CD4-positive, CD25-positive, alpha-beta regulatory T cell (primary cell): Measurements from ENCODE around the gene AMY2B. TPM values are rescaled to one million over a fixed set of nuclear protein-coding genes. Genes with fewer than 3 reads are reported as not detected.
"Not testable (repeated sequence)": the region's sequence is repeated elsewhere in the genome, so short reads cannot be mapped to it uniquely, and the experiment has no call there.

ENCODE experiments used
- ATAC-seq, 2 donors: fragments of 150-1000 bp; cut with Tn5 transposase; one replicate each; pipeline ENCODE4 v1.10.0; 2021; ENCODE audit warnings: low read depth in 2 of 2, moderate number of reproducible peaks in 2 of 2, moderate library complexity in 1 of 2
- DNase-seq, 3 donors: peaks; one replicate each; pipeline versions ENCODE4 v3.0.0 to v3.0.0-alpha.2; 2012 to 2022; ENCODE audit warnings: mixed read lengths in 1 of 3
- H3K27ac ChIP-seq: one replicate; pipeline ENCODE4 v1.7.0; 2013; ENCODE audit warnings: mild to moderate bottlenecking, low read length; ENCODE audit not compliant: insufficient read depth, poor library complexity, severe bottlenecking
- H3K27me3 ChIP-seq: one replicate; pipeline ENCODE4 v1.7.0; 2013; ENCODE audit warnings: low read length; ENCODE audit not compliant: control insufficient read depth, insufficient read depth
- H3K36me3 ChIP-seq: one replicate; pipeline ENCODE4 v1.7.0; 2013; ENCODE audit warnings: mild to moderate bottlenecking, low read length, moderate library complexity; ENCODE audit not compliant: control insufficient read depth, insufficient read depth
- H3K4me1 ChIP-seq: 2 replicates; pipeline ENCODE4 v1.7.0; 2013; ENCODE audit warnings: mild to moderate bottlenecking, low read length; ENCODE audit not compliant: insufficient read depth, control insufficient read depth, poor library complexity, severe bottlenecking
- H3K4me3 ChIP-seq: one replicate; pipeline ENCODE4 v1.7.0; 2013; ENCODE audit warnings: low read depth, mild to moderate bottlenecking, low read length, moderate library complexity
- H3K9me3 ChIP-seq, 2 experiments: 1 replicate in 1 of 2; 2 replicates in 1 of 2; pipeline ENCODE4 v1.7.0; 2013; ENCODE audit warnings: low read length in 2 of 2, mild to moderate bottlenecking in 1 of 2, moderate library complexity in 1 of 2; ENCODE audit not compliant: control insufficient read depth in 2 of 2
- H3K27ac Mint-ChIP-seq, 3 donors: one replicate each; pipeline ENCODE4 v1.8.0; 2020 to 2022; ENCODE audit warnings: mild to moderate bottlenecking in 3 of 3, mixed read lengths in 3 of 3, moderate library complexity in 2 of 3
- H3K27me3 Mint-ChIP-seq: one replicate; pipeline ENCODE4 v1.8.0; 2022; ENCODE audit warnings: mild to moderate bottlenecking, mixed read lengths
- H3K36me3 Mint-ChIP-seq: one replicate; pipeline ENCODE4 v1.8.0; 2020; ENCODE audit warnings: mixed read lengths
- H3K4me1 Mint-ChIP-seq, 4 donors: one replicate each; pipeline ENCODE4 v1.8.0; 2020 to 2022; ENCODE audit warnings: mixed read lengths in 4 of 4, mild to moderate bottlenecking in 1 of 4
- H3K4me3 Mint-ChIP-seq, 4 donors: one replicate each; pipeline ENCODE4 v1.8.0; 2020 to 2022; ENCODE audit warnings: mild to moderate bottlenecking in 4 of 4, mixed read lengths in 4 of 4, moderate library complexity in 3 of 4
- H3K9me3 Mint-ChIP-seq, 7 donors: one replicate each; pipeline ENCODE4 v1.8.0; 2020 to 2022; ENCODE audit warnings: mixed read lengths in 7 of 7, mild to moderate bottlenecking in 3 of 7, moderate library complexity in 2 of 7
- polyA plus RNA-seq, 4 donors: library from polyadenylated mRNA; unstranded; fragments of 300-500 nt; fragmentation: Illumina TruSeq; gene quantifications; one replicate each; pipeline ENCODE4 v1.2.3, GENCODE V29; 2021
- total RNA-seq: library from RNA; stranded (reverse); gene quantifications from one replicate; pipeline ENCODE4 v1.2.3, GENCODE V29; 2022

AMY2B gene
- total and polyA plus RNA-seq, 5 donors from 2014 or later: 0.23 to 38.2 (median 1.4) TPM

DNA sequence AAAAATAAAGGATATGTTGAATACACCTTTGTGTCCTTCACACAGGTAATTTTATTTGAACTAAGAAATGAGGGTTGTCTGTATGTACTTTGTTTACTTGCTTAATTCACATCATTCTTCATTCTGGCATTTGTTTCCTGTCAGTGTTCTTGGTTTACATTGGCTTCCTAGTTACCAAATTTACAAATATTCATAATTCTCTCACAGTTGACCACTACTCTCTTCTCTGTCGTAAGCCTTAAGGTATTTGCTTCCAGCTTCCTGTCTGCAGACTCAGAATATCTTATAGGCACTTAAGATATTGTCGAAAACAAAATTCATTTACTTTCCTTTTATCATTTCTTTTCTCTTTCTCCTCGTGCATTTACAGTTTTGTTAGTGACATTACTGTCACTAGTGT is 30.0 kb upstream of the AMY2B start:
- Mint-ChIP-seq H3K27me3 (no peaks in the 10 kb centered on the region), H3K4me1 (peaks cover 2 to 17% (median 8%) of the 10 kb centered on the region in 4 donors), H3K36me3 (peaks cover 57% of the 10 kb centered on the region), H3K4me3 (peak overlapping the region in 1 of 4 donors; percentile 8), H3K27ac (peak overlapping the region in 1 of 3 donors; percentile 24), H3K9me3 (no peaks in the 10 kb centered on the region)
- DNase-seq: no peak
- no peak overlapping the region for H3K4me3 ChIP-seq
- no peak for ATAC-seq
- no peaks in the 10 kb centered on the region for H3K9me3 ChIP-seq
- H3K4me1 ChIP-seq: no peaks in the 10 kb centered on the region
- H3K27ac ChIP-seq: no peak overlapping the region
- H3K27me3 ChIP-seq: no peaks in the 10 kb centered on the region
- H3K36me3 ChIP-seq: peaks cover 92% of the 10 kb centered on the region

DNA sequence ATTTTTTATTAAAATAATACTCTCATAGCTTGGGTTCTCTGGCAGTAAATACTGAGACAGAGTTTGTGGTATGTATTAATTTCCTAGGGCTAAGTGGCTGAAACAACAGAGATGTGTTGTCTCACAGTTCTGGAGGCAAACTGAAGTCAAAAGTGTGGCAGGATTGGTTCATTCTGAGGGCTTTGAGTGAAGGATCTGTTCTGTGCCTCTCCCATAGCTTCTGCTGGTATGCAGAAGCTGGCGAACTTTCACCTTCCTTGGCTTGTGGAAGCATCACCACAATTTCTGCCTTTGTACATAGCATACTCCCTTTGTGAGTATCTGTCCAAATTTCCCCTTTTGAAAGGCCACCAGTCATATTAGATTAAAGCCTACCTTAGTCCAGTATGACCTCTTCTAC is 24.9 kb upstream of the AMY2B start:
- H3K4me3 ChIP-seq: no peak overlapping the region
- H3K36me3 ChIP-seq: peaks cover 95% of the 10 kb centered on the region
- Mint-ChIP-seq H3K9me3 (no peaks in the 10 kb centered on the region), H3K27ac (no peak overlapping the region), H3K36me3 (peaks cover 66% of the 10 kb centered on the region), H3K4me1 (peaks cover 2 to 14% (median 4%) of the 10 kb centered on the region in 4 donors), H3K4me3 (no peak overlapping the region), H3K27me3 (no peaks in the 10 kb centered on the region)
- no peak overlapping the region for H3K27ac ChIP-seq
- H3K9me3 ChIP-seq: no peaks in the 10 kb centered on the region
- ATAC-seq (no peak), DNase-seq (no peak)
- H3K27me3 ChIP-seq: no peaks in the 10 kb centered on the region
- H3K4me1 ChIP-seq: no peaks in the 10 kb centered on the region

GRCh38 chr1:103547840-103548239 is 23.5 kb upstream of the AMY2B start:
- Histone ChIP-seq H3K4me1 (no peaks in the 10 kb centered on the region), H3K4me3 (no peak overlapping the region), H3K27ac (no peak overlapping the region), H3K36me3 (peaks cover 95% of the 10 kb centered on the region), H3K9me3 (no peaks in the 10 kb centered on the region), H3K27me3 (no peaks in the 10 kb centered on the region)
- H3K4me1 Mint-ChIP-seq: peaks cover 0 to 6% (median 0%) of the 10 kb centered on the region in 4 donors
- H3K9me3 Mint-ChIP-seq: no peaks in the 10 kb centered on the region
- ATAC-seq: no peak
- H3K36me3 Mint-ChIP-seq: peaks cover 60% of the 10 kb centered on the region
- no peak overlapping the region for H3K4me3 Mint-ChIP-seq
- H3K27me3 Mint-ChIP-seq: no peaks in the 10 kb centered on the region
- DNase-seq: no peak
- no peak overlapping the region for H3K27ac Mint-ChIP-seq

- Histone ChIP-seq H3K27ac (no peak overlapping the region), H3K27me3 (no peaks in the 10 kb centered on the region), H3K9me3 (no peaks in the 10 kb centered on the region), H3K4me1 (no peaks in the 10 kb centered on the region), H3K36me3 (peaks cover 12% of the 10 kb centered on the region), H3K4me3 (no peak overlapping the region)
- H3K9me3 Mint-ChIP-seq: no peaks in the 10 kb centered on the region
- H3K27ac Mint-ChIP-seq: no peak overlapping the region
- no peak for ATAC-seq
- no peak for DNase-seq
- H3K4me1 Mint-ChIP-seq: peaks cover 3 to 15% (median 9%) of the 10 kb centered on the region in 4 donors
- H3K27me3 Mint-ChIP-seq: no peaks in the 10 kb centered on the region
- peaks cover 19% of the 10 kb centered on the region for H3K36me3 Mint-ChIP-seq
- no peak overlapping the region for H3K4me3 Mint-ChIP-seq
These were observed 11.0 kb upstream of the AMY2B start for GRCh38 chr1:103560427-103560826.

GRCh38 chr1:103561124-103561523 is 10.3 kb upstream of the AMY2B start:
- not testable (repeated sequence) for H3K9me3 Mint-ChIP-seq, H3K27ac Mint-ChIP-seq, H3K27ac ChIP-seq, DNase-seq, H3K4me3 Mint-ChIP-seq, H3K27me3 ChIP-seq, ATAC-seq, H3K4me3 ChIP-seq, H3K9me3 ChIP-seq, H3K36me3 ChIP-seq, H3K27me3 Mint-ChIP-seq, H3K4me1 ChIP-seq
- Mint-ChIP-seq H3K4me1 (peaks cover 3 to 14% (median 8%) of the 10 kb centered on the region in 4 donors), H3K36me3 (peaks cover 15% of the 10 kb centered on the region)

DNA sequence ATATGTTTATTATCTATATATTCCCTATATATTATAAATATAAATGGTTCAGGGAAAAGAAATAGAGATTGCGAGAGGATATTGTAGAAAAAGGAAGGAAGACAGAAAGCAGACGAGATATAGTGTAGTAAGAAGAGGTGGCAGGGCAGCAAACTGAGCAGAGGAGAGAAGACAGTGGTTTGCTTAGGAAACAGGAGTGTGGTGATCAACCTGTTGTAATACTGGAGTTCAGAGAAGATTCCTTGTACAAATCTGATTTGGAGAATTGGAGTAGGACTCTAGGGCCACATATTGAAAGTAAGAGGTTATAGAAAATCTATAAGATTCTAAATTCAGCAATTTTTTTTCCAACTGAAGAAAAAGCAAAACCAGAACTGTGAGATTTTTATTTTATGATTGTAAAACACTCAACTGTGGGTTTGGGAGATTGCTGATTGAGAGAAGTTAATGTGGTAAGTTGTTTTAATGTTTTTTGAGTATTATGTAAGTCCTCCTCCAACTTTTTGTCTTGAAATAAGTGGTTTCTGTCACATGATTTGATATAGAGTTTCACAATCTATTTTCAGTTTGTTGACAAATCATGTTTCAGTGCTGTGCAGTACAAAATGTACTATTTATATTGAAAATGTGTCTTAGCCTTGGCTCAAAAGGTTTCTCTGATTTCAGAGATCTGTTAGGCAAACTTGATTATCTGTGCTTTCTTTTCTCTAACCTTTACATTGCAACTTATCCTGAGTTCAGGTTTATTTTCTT is 9.6 kb upstream of the AMY2B start:
- Histone ChIP-seq H3K4me3 (no peak overlapping the region), H3K27ac (peak overlapping the region; percentile 25)
- peak in 1 of 3 donors; percentile 14 for DNase-seq

DNA sequence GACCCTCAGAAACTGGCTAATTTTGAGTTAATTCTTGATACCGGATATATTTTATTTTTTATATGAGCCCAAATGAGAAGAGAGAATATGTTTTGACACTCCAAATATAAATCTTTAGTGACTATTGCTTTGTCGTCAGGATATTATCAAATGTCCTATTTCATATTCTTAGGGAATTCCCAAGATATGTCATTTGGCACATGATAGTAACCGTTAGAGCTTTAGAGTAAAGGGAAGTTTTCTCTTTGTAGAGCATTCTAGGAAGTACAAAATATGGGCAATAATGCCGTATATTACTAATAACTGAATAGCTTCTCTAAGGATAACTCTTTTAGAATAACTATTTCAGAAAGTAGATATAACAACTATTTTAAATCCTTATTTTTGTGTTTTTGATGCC is 8.3 kb upstream of the AMY2B start:
- H3K9me3 ChIP-seq: no peaks in the 10 kb centered on the region
- no peaks in the 10 kb centered on the region for H3K4me1 ChIP-seq
- H3K4me3 ChIP-seq: no peak overlapping the region
- DNase-seq: no peak
- H3K9me3 Mint-ChIP-seq: peaks cover 0 to 1% (median 0%) of the 10 kb centered on the region in 7 donors
- H3K36me3 Mint-ChIP-seq: peaks cover 12% of the 10 kb centered on the region
- H3K27me3 ChIP-seq: no peaks in the 10 kb centered on the region
- H3K36me3 ChIP-seq: no peaks in the 10 kb centered on the region
- peaks cover 3 to 14% (median 9%) of the 10 kb centered on the region in 4 donors for H3K4me1 Mint-ChIP-seq
- H3K4me3 Mint-ChIP-seq: no peak overlapping the region
- no peak overlapping the region for H3K27ac Mint-ChIP-seq
- no peak overlapping the region for H3K27ac ChIP-seq
- ATAC-seq: no peak
- H3K27me3 Mint-ChIP-seq: no peaks in the 10 kb centered on the region

More for the DNA sequence above, 9.6 kb upstream of the AMY2B start:
- ATAC-seq: no peak
- peaks cover 4% of the 10 kb centered on the region for H3K36me3 ChIP-seq
- Mint-ChIP-seq H3K27me3 (no peaks in the 10 kb centered on the region), H3K4me3 (peak overlapping the region in 1 of 4 donors; percentile 5), H3K27ac (no peak overlapping the region), H3K36me3 (peaks cover 13% of the 10 kb centered on the region), H3K4me1 (peaks cover 3 to 14% (median 8%) of the 10 kb centered on the region in 4 donors), H3K9me3 (peaks cover 0 to 1% (median 0%) of the 10 kb centered on the region in 7 donors)
- no peaks in the 10 kb centered on the region for H3K9me3 ChIP-seq
- no peaks in the 10 kb centered on the region for H3K27me3 ChIP-seq
- no peaks in the 10 kb centered on the region for H3K4me1 ChIP-seq

DNA sequence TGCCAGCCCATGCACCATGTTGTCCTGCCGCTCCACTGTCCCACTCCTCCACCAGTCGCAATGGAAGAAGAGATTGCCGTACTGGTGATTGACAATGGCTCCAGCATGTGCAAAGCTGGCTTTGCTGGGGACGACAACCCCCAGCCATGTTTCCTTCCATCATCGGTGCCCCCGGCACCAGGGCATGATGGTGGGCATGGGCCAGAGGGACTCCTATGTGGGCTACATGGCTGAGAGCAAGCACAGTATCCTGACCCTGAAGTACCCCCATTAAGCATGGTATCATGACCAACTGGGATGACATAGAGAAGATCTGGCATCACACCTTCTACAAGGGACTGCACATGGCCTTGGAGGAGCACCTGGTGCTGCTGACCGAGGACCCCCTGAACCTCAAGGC is 1.9 kb upstream of the AMY2B start:
- Mint-ChIP-seq H3K4me3 (no peak overlapping the region), H3K27me3 (no peaks in the 10 kb centered on the region), H3K4me1 (peaks cover 0 to 4% (median 0%) of the 10 kb centered on the region in 4 donors), H3K9me3 (peaks cover 0 to 1% (median 0%) of the 10 kb centered on the region in 7 donors), H3K36me3 (peaks cover 22% of the 10 kb centered on the region), H3K27ac (no peak overlapping the region)
- no peak for DNase-seq
- no peak overlapping the region for H3K4me3 ChIP-seq
- H3K36me3 ChIP-seq: peaks cover 2% of the 10 kb centered on the region
- no peaks in the 10 kb centered on the region for H3K4me1 ChIP-seq
- ATAC-seq: no peak
- no peak overlapping the region for H3K27ac ChIP-seq
- no peaks in the 10 kb centered on the region for H3K9me3 ChIP-seq
- no peaks in the 10 kb centered on the region for H3K27me3 ChIP-seq
